ENCODE results near the gene SPATA6.

Gene SPATA6

DNA sequence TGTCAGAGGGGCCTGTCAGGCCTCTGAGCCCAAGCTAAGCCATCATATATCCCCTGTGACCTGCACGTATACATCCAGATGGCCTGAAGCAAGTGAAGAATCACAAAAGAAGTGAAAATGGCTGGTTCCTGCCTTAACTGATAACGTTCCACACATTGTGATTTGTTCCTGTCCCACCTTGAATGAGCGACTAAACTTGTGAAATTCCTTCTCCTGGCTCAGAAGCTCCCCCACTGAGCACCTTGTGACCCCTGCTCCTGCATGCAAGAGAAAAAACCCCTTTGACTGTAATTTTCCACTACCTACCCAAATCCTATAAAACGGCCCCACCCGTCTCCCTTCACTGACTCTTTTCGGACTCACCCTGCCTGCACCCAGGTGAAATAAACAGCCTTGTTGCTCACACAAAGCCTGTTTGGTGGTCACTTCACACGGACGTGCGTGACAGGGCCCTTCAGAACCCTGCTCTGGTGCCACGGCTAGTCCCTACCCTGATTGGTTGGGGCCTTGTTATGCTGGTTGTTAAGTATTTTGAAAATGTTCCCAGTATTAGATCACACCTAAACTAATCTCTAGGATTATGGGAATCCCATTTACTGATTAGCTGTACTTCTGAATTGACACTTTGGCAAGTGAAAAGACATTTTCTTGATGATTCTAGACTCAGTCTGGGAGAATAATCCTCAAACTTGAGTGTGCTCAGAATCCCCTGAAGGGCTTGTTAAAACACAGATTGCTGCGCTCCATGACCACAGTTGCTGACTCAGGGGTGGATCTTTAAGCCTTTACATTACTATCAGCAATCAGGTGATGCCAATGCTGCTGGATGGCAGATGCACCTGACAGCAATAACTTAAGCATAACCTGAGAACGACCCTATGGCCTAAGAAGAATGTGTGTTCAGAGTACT, 28.8 kb upstream of the SPATA6 start:
- no peak overlapping the region for H3K4me3 ChIP-seq (ENCODE audit: low read depth, low read length, poor library complexity, severe bottlenecking)
- no peaks in the 10 kb centered on the region for H3K36me3 ChIP-seq (ENCODE audit: insufficient read depth, low read length)
- H3K4me2 ChIP-seq (ENCODE audit: low read length) = no peak overlapping the region
- H4K20me1 ChIP-seq (ENCODE audit: insufficient read depth, low read length) = no peaks in the 10 kb centered on the region
- H3K4me1 ChIP-seq (ENCODE audit: insufficient read depth, low read length, severe bottlenecking) = no peaks in the 10 kb centered on the region
- no peak overlapping the region for H2AFZ ChIP-seq (ENCODE audit: low read length)
- no peaks in the 10 kb centered on the region for H3K9me2 ChIP-seq (ENCODE audit: low read depth, low read length)
- no peak overlapping the region for H3K9ac ChIP-seq (ENCODE audit: low read length)
- H3F3A ChIP-seq (ENCODE audit: insufficient read depth, low read length) = no peaks in the 10 kb centered on the region
- no peaks in the 10 kb centered on the region for H3K9me3 ChIP-seq (ENCODE audit: low read length)
- H3K27me3 ChIP-seq (ENCODE audit: insufficient read depth, low read length) = no peaks in the 10 kb centered on the region
- H3K79me2 ChIP-seq (ENCODE audit: insufficient read depth, low read length) = no peaks in the 10 kb centered on the region
- TF ChIP-seq, protein P1, sequence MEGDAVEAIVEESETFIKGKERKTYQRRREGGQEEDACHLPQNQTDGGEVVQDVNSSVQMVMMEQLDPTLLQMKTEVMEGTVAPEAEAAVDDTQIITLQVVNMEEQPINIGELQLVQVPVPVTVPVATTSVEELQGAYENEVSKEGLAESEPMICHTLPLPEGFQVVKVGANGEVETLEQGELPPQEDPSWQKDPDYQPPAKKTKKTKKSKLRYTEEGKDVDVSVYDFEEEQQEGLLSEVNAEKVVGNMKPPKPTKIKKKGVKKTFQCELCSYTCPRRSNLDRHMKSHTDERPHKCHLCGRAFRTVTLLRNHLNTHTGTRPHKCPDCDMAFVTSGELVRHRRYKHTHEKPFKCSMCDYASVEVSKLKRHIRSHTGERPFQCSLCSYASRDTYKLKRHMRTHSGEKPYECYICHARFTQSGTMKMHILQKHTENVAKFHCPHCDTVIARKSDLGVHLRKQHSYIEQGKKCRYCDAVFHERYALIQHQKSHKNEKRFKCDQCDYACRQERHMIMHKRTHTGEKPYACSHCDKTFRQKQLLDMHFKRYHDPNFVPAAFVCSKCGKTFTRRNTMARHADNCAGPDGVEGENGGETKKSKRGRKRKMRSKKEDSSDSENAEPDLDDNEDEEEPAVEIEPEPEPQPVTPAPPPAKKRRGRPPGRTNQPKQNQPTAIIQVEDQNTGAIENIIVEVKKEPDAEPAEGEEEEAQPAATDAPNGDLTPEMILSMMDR (IDR thresholded peaks at IDR 0.05; ENCODE audit: low read length) = no peak
- TF ChIP-seq EZH2 (IDR thresholded peaks at IDR 0.05; ENCODE audit: borderline replicate concordance, low read length) = no peak
- no peak overlapping the region for H3K27ac ChIP-seq (ENCODE audit: low read depth, low read length, poor library complexity, severe bottlenecking)

- H3K4me3 ChIP-seq (ENCODE audit: low read depth, low read length, poor library complexity, severe bottlenecking) = no peak overlapping the region
- H3K4me1 ChIP-seq (ENCODE audit: insufficient read depth, low read length, severe bottlenecking) = no peaks in the 10 kb centered on the region
- TF ChIP-seq, protein P1 (IDR thresholded peaks at IDR 0.05; ENCODE audit: low read length) = no peak
- no peak for TF ChIP-seq EZH2 (IDR thresholded peaks at IDR 0.05; ENCODE audit: borderline replicate concordance, low read length)
- no peak overlapping the region for H3K9ac ChIP-seq (ENCODE audit: low read length)
- no peaks in the 10 kb centered on the region for H3F3A ChIP-seq (ENCODE audit: insufficient read depth, low read length)
- no peaks in the 10 kb centered on the region for H3K27me3 ChIP-seq (ENCODE audit: insufficient read depth, low read length)
- no peaks in the 10 kb centered on the region for H3K79me2 ChIP-seq (ENCODE audit: insufficient read depth, low read length)
- H3K4me2 ChIP-seq (ENCODE audit: low read length) = no peak overlapping the region
- H3K27ac ChIP-seq (ENCODE audit: low read depth, low read length, poor library complexity, severe bottlenecking) = no peak overlapping the region
- H3K36me3 ChIP-seq (ENCODE audit: insufficient read depth, low read length) = no peaks in the 10 kb centered on the region
- no peaks in the 10 kb centered on the region for H4K20me1 ChIP-seq (ENCODE audit: insufficient read depth, low read length)
- H3K9me3 ChIP-seq (ENCODE audit: low read length) = no peaks in the 10 kb centered on the region
- H3K9me2 ChIP-seq (ENCODE audit: low read depth, low read length) = no peaks in the 10 kb centered on the region
- no peak overlapping the region for H2AFZ ChIP-seq (ENCODE audit: low read length)
Measured at GRCh38 chr1:48499211-48499735, 27.3 kb upstream of the SPATA6 start.

GRCh38 chr1:48498096-48498791, 26.2 kb upstream of the SPATA6 start:
- no peaks in the 10 kb centered on the region for H4K20me1 ChIP-seq (ENCODE audit: insufficient read depth, low read length)
- no peaks in the 10 kb centered on the region for H3K9me2 ChIP-seq (ENCODE audit: low read depth, low read length)
- no peak overlapping the region for H3K4me2 ChIP-seq (ENCODE audit: low read length)
- H3K4me3 ChIP-seq (ENCODE audit: low read depth, low read length, poor library complexity, severe bottlenecking) = no peak overlapping the region
- no peak for TF ChIP-seq EZH2 (IDR thresholded peaks at IDR 0.05; ENCODE audit: borderline replicate concordance, low read length)
- TF ChIP-seq, protein P1 (IDR thresholded peaks at IDR 0.05; ENCODE audit: low read length) = peak; percentile 75
- H3K36me3 ChIP-seq (ENCODE audit: insufficient read depth, low read length) = no peaks in the 10 kb centered on the region
- H3K27ac ChIP-seq (ENCODE audit: low read depth, low read length, poor library complexity, severe bottlenecking) = no peak overlapping the region
- no peaks in the 10 kb centered on the region for H3K27me3 ChIP-seq (ENCODE audit: insufficient read depth, low read length)
- no peak overlapping the region for H3K9ac ChIP-seq (ENCODE audit: low read length)
- H3K79me2 ChIP-seq (ENCODE audit: insufficient read depth, low read length) = no peaks in the 10 kb centered on the region
- H3K9me3 ChIP-seq (ENCODE audit: low read length) = no peaks in the 10 kb centered on the region
- no peak overlapping the region for H2AFZ ChIP-seq (ENCODE audit: low read length)
- H3F3A ChIP-seq (ENCODE audit: insufficient read depth, low read length) = no peaks in the 10 kb centered on the region
- no peaks in the 10 kb centered on the region for H3K4me1 ChIP-seq (ENCODE audit: insufficient read depth, low read length, severe bottlenecking)

Data from OCI-LY1 (cell line).